NT2/D1 (cell line): Measurements from ENCODE around the gene CCR5.

ENCODE experiments used
- DNase-seq: peaks from one replicate; pipeline ENCODE4 v3.0.0-alpha.2; 2011; ENCODE audit warnings: low read depth, low spot score
- H3K27me3 ChIP-seq: 2 replicates; pipeline ENCODE4 v1.6.0; 2011; ENCODE audit warnings: mild to moderate bottlenecking; ENCODE audit not compliant: insufficient read length, insufficient read depth
- H3K36me3 ChIP-seq: 2 replicates; pipeline ENCODE4 v1.6.1; 2011; ENCODE audit warnings: mild to moderate bottlenecking, low read length, mixed read lengths; ENCODE audit not compliant: insufficient read depth, insufficient read length
- H3K4me1 ChIP-seq: 2 replicates; pipeline ENCODE4 v1.5.1; 2011; ENCODE audit not compliant: insufficient read depth, insufficient read length
- H3K4me3 ChIP-seq: 2 replicates; pipeline ENCODE4 v1.5.1; 2011; ENCODE audit warnings: low read depth; ENCODE audit not compliant: insufficient read length
- H3K9ac ChIP-seq: 2 replicates; pipeline ENCODE4 v1.6.0; 2011; ENCODE audit warnings: low read depth; ENCODE audit not compliant: insufficient read length
- H3K9me3 ChIP-seq: 2 replicates; pipeline ENCODE4 v1.5.1; 2011; ENCODE audit warnings: mild to moderate bottlenecking, low read length; ENCODE audit not compliant: insufficient read depth
- SUZ12 ChIP-seq: IDR thresholded peaks from 2 replicates; pipeline ENCODE4 v1.6.1; 2011; ENCODE audit not compliant: insufficient read length, insufficient read depth; ENCODE audit errors: extremely low read depth
- YY1 ChIP-seq: IDR thresholded peaks from 2 replicates; pipeline ENCODE4 v1.6.1; 2011; ENCODE audit not compliant: insufficient read length, insufficient read depth
- ZNF274 ChIP-seq: IDR thresholded peaks from 2 replicates; pipeline ENCODE4 v1.6.1; 2011; ENCODE audit warnings: mild to moderate bottlenecking, low read depth, low read length

CCR5 gene

GRCh38 chr3:46419816-46420215 lies 49.1 kb downstream of the CCR5 start:
- Histone ChIP-seq H3K27me3 (no peaks in the 10 kb centered on the region), H3K9me3 (no peaks in the 10 kb centered on the region), H3K36me3 (no peaks in the 10 kb centered on the region), H3K9ac (no peak overlapping the region), H3K4me1 (peaks cover 14% of the 10 kb centered on the region), H3K4me3 (no peak overlapping the region)
- no peak for TF ChIP-seq SUZ12
- TF ChIP-seq ZNF274 = no peak
- TF ChIP-seq YY1 = no peak
- no peak for DNase-seq

- Histone ChIP-seq H3K9ac (no peak overlapping the region), H3K36me3 (no peaks in the 10 kb centered on the region), H3K9me3 (no peaks in the 10 kb centered on the region), H3K4me3 (no peak overlapping the region), H3K27me3 (no peaks in the 10 kb centered on the region), H3K4me1 (peaks cover 14% of the 10 kb centered on the region)
- DNase-seq = no peak
- no peak for TF ChIP-seq YY1
- TF ChIP-seq ZNF274 = no peak
- TF ChIP-seq SUZ12 = no peak
Measured at GRCh38 chr3:46420931-46421330, 50.2 kb downstream of the CCR5 start.

- no peaks in the 10 kb centered on the region for H3K9me3 ChIP-seq
- peaks cover 13% of the 10 kb centered on the region for H3K4me1 ChIP-seq
- DNase-seq = no peak
- no peak overlapping the region for H3K4me3 ChIP-seq
- no peak overlapping the region for H3K9ac ChIP-seq
- no peaks in the 10 kb centered on the region for H3K36me3 ChIP-seq
- H3K27me3 ChIP-seq = no peaks in the 10 kb centered on the region
- TF ChIP-seq ZNF274 (no peak), SUZ12 (no peak), YY1 (no peak)
Measured at GRCh38 chr3:46422617-46423016, 51.9 kb downstream of the CCR5 start.

- TF ChIP-seq SUZ12 (no peak), ZNF274 (no peak), YY1 (no peak)
- Histone ChIP-seq H3K36me3 (no peaks in the 10 kb centered on the region), H3K27me3 (no peaks in the 10 kb centered on the region), H3K9me3 (no peaks in the 10 kb centered on the region), H3K4me3 (no peak overlapping the region), H3K9ac (no peak overlapping the region), H3K4me1 (peaks cover 6% of the 10 kb centered on the region)
- DNase-seq = no peak
Measured at GRCh38 chr3:46423588-46423987, 52.8 kb downstream of the CCR5 start.
